Midbrain (tissue), 1 donor: ENCODE results near the gene LRRC3C.

Experiments
- DNase-seq: peaks from one replicate; lab custom pipeline; 2025; lab: John Stamatoyannopoulos, UW

Gene LRRC3C

GRCh38 chr17:39950871-39951348 is 23.4 kb downstream of the LRRC3C start:
- DNase-seq, result no peak

- DNase-seq, result no peak
These were observed 24.6 kb downstream of the LRRC3C start for GRCh38 chr17:39951924-39952679.

GRCh38 chr17:39952680-39953470 is 25.3 kb downstream of the LRRC3C start:
- DNase-seq, result peak; percentile 96

GRCh38 chr17:39953471-39953888 is 25.9 kb downstream of the LRRC3C start:
- DNase-seq, result no peak

GRCh38 chr17:39954876-39955275 is 27.3 kb downstream of the LRRC3C start:
- DNase-seq, result no peak

GRCh38 chr17:39955726-39956225 is 28.2 kb downstream of the LRRC3C start:
- no peak for DNase-seq

- DNase-seq, result no peak
These were observed 33.1 kb downstream of the LRRC3C start for GRCh38 chr17:39960524-39961041.

GRCh38 chr17:39962642-39963220 is 35.2 kb downstream of the LRRC3C start, which contains the start of gene GSDMA:
Gene GSDMA, plus strand, starts transcription at chr17:39963004. Its CDS starts 2,684 bp downstream, at chr17:39965688.
- DNase-seq, result no peak

GRCh38 chr17:39963829-39964228 is 36.3 kb downstream of the LRRC3C start:
- no peak for DNase-seq

- no peak for DNase-seq
These were observed 37.6 kb downstream of the LRRC3C start for GRCh38 chr17:39965017-39965699.

- DNase-seq, result no peak
These were observed 39.2 kb downstream of the LRRC3C start for GRCh38 chr17:39966771-39967170.

- DNase-seq, result no peak
These were observed 41.2 kb downstream of the LRRC3C start for GRCh38 chr17:39968761-39969160.

- DNase-seq, result no peak
These were observed 41.8 kb downstream of the LRRC3C start for GRCh38 chr17:39969375-39969774.

GRCh38 chr17:39970157-39970692 is 42.7 kb downstream of the LRRC3C start:
- DNase-seq, result no peak

- DNase-seq, result no peak
These were observed 43.6 kb downstream of the LRRC3C start for GRCh38 chr17:39971076-39971603.

GRCh38 chr17:39972271-39972670 is 44.7 kb downstream of the LRRC3C start:
- no peak for DNase-seq

GRCh38 chr17:39973496-39973895 is 46.0 kb downstream of the LRRC3C start:
- DNase-seq, result no peak

- DNase-seq, result no peak
These were observed 46.9 kb downstream of the LRRC3C start for GRCh38 chr17:39974433-39974832.

GRCh38 chr17:39975801-39976200 is 48.3 kb downstream of the LRRC3C start:
- no peak for DNase-seq

- no peak for DNase-seq
These were observed 51.6 kb downstream of the LRRC3C start for GRCh38 chr17:39979016-39979670.
